Germinal center (tissue), 1 donor: Measurements from ENCODE around the gene ICOS.
"Not testable (repeated sequence)": the region's sequence is repeated elsewhere in the genome, so short reads cannot be mapped to it uniquely, and the experiment has no call there.

Experiments
- DNase-seq: peaks from one replicate; pipeline ENCODE4 v3.0.0; 2012; ENCODE audit warnings: mixed read lengths, low spot score

Gene ICOS

GRCh38 chr2:203918264-203918663, 18.3 kb upstream of the ICOS start:
- no peak for DNase-seq

- DNase-seq, result no peak
Measured at GRCh38 chr2:203918839-203919238, 17.7 kb upstream of the ICOS start.

- DNase-seq, result no peak
Measured at GRCh38 chr2:203925512-203926158, 10.9 kb upstream of the ICOS start.

- no peak for DNase-seq
Measured at GRCh38 chr2:203928849-203929248, 7.7 kb upstream of the ICOS start.

GRCh38 chr2:203931262-203931661, 5.3 kb upstream of the ICOS start:
- DNase-seq, result not testable (repeated sequence)

- DNase-seq, result no peak
Measured at GRCh38 chr2:203934041-203934492, 2.5 kb upstream of the ICOS start.

- no peak for DNase-seq
Measured at GRCh38 chr2:203934711-203935438, 1.7 kb upstream of the ICOS start.

GRCh38 chr2:203935568-203935967, 995 bp upstream of the ICOS start:
- no peak for DNase-seq

- no peak for DNase-seq
Measured at GRCh38 chr2:203936949-203937348, 386 bp downstream of the ICOS start.

GRCh38 chr2:203937788-203938187, 1.2 kb downstream of the ICOS start:
- DNase-seq, result no peak

- no peak for DNase-seq
Measured at GRCh38 chr2:203940039-203940438, 3.5 kb downstream of the ICOS start.

GRCh38 chr2:203943493-203944382, 7.2 kb downstream of the ICOS start:
- not testable (repeated sequence) for DNase-seq

- DNase-seq, result no peak
Measured at GRCh38 chr2:203948733-203949132, 12.2 kb downstream of the ICOS start.

GRCh38 chr2:203949228-203949627, 12.7 kb downstream of the ICOS start:
- no peak for DNase-seq

- DNase-seq, result peak; percentile 13
Measured at GRCh38 chr2:203951366-203951902, 14.9 kb downstream of the ICOS start.

- DNase-seq, result no peak
Measured at GRCh38 chr2:203959265-203959664, 22.7 kb downstream of the ICOS start.

GRCh38 chr2:203959672-203960071, 23.1 kb downstream of the ICOS start:
- DNase-seq, result no peak

- DNase-seq, result no peak
Measured at GRCh38 chr2:203960811-203961210, 24.2 kb downstream of the ICOS start.

GRCh38 chr2:203965190-203965589, 28.6 kb downstream of the ICOS start:
- DNase-seq, result not testable (repeated sequence)

- no peak for DNase-seq
Measured at GRCh38 chr2:203971251-203971650, 34.7 kb downstream of the ICOS start.

- DNase-seq, result no peak
Measured at GRCh38 chr2:203972066-203972465, 35.5 kb downstream of the ICOS start.

GRCh38 chr2:203973000-203973399, 36.4 kb downstream of the ICOS start:
- no peak for DNase-seq
